Right renal pelvis (tissue), 4 donors: ENCODE data around the gene IER5L. TPM values are rescaled to one million over a fixed set of nuclear protein-coding genes. Genes with fewer than 3 reads are reported as not detected.

Experiments
- DNase-seq, 4 donors: peaks; one replicate each; pipeline ENCODE4 v3.0.0-alpha.2; 2013; ENCODE audit warnings: low read depth in 4 of 4, low spot score in 3 of 4, missing footprints in 1 of 4
- polyA plus RNA-seq, 4 donors: library from polyadenylated mRNA; unstranded; fragments of 120-200 nt; gene quantifications; one replicate each; pipeline ENCODE4 v1.2.1, GENCODE V29; 2013; ENCODE audit not compliant: insufficient read length in 4 of 4

IER5L gene
- polyA plus RNA-seq: 10 to 100 TPM in 3 of 4 donors, 1 to 10 TPM in 1; 9.0 to 16.6 (median 11.2) TPM

DNA sequence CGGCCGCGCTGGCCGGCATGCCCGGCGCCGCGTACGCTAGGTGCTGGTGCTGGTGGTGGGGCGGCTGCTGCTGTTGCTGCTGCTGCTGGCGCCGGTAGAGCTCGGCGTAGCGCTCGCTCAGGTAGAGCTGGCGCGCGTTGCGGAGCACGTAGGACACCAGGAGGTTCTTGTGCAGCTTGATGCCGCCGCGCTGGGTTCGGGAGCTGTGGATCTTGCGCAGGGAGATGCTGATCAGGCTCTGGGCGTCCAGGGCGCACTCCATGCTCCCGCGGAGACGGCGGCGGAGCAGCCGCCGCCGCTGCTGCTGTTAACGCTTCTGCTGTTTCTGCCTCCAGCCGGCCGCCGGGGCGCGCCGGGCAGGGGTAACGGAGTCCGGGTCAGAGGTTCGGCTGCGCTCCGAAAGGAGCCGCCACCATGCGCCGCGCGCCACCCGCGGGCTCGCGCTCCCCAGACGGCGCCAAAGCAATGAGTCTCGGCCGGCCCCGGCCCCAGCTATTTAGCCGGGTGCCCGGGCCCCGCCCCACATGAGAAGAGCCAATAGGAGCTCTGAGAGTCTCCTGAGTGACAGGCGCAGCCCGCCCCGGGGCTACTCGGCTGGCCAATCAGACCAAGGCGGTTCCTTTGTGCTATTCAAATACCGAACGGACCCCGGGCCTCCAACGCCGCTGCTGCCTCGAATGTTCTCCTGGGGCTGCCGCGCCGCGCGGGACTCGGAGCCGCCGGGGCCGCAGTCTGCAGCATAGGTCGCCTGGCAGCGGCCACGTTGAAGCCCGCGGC is at the start of gene IER5L:
Gene IER5L (minus strand): TSS at position 471 of the 777 bp plus-strand sequence. CDS start 209 bp downstream, at position 262.
- DNase-seq: peak; percentile 89 to 93 (median 92)

DNA sequence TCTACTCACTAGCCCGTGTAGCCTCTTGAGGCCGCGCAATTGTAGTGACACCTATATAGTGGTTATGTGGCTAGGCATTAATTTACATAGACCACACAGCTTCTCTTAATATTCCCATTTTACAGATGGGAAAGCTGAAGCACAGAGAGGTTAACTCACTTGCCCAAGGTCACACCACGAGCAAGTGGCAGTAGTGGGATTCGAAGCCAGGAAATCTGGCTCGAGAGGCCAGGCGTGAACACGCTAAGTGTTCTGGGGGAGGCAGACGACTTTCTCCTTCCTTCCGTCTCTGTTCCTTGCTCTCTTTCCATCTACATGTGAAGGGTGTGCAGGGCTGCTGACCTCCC is 49.8 kb upstream of the IER5L start:
- no peak for DNase-seq

DNA sequence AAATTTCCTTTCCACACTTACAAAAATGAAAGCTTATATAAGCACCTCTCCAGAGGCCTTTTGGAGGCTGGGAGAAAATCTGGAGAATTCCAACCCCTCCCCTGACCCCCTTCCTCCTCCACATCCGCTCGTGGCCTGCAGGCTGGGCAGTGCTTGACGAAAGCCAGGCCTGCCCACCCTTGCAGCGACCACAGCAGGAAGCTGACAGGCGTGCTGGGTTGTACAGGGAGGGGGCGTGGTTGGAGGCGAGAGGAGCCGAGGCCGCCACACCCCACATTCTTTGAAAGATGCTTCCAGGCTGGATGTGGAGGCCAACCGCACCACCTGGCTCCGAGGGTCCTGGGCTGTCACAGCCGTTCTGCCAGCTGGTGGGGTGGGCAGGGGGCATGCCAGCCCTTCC is 47.8 kb upstream of the IER5L start:
- no peak for DNase-seq

DNA sequence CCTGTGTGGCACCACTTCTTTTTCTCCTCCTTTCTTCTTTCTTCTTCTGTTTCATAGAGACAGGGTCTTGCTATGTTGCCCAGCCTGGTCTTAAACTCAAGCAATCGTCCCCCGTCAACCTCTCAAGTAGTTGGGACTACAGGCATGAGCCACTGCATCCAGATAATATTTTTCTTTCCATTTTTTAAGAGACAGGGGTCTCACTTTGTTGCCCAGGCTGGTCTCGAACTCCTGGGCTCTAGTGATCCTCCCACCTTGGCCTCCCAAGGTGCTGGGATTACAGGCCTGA is 47.4 kb upstream of the IER5L start:
- no peak for DNase-seq

DNA sequence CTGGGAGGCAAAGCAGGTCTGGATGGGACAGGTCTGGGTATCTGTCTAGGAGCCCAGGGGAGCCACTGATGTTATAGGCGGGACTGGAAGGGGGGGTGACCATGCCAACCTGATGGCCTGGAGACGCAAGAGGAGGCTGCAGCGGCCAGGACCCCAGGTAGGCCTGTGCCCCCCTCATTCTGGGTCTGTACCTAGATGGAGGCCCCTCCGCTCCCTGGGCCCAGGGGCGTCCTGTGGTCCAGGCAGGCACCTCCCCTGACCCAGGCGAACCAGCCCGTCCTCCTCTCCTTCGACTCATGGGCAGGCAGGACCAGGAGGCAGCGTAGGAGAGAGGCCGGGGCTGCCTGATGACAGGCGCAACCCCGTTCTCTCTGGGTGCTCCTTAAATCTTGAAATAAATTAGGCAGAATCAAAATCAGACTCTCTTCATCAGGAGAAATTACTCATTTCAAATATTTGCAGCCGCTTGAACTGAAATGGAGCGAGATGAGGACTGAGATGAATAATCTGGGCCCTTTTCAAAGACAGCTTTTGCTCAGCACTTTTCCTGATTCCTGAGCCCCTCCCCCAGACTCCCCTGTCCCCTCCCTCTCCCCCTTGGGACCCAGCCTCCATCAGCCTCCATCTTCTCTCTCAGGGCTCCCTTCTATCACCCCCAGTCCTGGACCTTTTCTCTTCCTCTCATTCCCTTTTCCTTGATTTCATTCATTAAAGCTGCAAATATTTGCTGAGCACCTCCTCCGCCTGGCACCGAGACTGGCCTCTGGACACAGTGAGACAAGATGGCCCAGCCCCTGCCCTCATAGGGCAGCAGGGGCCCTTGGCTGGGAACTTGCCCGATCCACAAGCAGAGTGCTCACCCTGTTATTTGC is 46.8 kb upstream of the IER5L start:
- no peak for DNase-seq

DNA sequence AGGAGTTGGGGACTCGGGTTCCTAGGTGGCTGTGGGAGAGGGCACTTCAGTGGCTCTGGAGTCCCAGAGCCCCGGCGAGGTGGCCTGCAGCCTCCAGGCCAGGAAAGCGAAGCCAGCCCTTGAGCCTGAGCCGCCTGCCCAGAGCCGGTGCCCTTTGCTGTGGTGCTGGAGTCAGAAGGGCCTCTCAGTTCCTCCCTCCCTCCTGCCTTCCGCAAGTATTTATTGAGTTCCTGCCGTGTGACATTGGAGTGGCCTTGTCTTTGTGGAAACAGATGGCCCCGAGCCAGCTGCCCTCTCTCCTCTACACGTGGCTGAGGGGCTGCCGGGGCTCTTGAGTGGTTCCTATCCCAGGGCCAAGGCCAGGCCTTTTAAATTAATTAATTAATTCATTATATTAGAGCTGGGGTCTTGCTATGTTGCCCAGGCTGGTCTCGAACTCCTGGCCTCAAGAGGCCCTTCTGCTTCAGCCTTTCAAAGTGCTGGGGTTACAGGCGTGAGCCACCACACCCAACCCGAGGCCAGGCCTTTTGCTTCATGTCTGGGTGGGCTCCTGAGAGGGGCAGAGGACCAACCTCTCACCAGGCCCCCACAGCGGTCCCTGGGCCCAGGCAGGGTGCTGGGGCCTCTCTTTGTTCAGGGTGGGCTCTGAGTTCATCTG is 45.6 kb upstream of the IER5L start:
- DNase-seq: no peak

DNA sequence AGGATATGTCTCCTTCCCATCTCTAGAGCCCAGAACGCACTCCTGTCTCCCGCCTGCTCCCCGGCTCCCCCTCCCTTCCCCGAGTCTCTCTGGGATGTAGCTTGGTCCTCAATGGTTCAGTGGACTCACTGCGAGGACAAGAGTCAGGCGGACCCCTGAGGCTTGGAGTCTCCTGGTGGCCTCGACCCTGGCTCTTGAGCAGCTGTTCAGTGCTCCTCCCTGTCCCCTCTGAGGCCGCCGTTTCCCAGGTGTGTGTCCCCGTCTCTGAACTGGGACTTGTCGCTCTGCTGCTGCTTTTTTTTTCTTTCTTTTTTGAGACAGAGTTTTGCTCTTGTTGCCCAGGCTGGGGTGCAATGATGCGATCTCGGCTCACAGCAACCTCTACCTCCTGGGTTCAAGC is 44.8 kb upstream of the IER5L start:
- no peak for DNase-seq

DNA sequence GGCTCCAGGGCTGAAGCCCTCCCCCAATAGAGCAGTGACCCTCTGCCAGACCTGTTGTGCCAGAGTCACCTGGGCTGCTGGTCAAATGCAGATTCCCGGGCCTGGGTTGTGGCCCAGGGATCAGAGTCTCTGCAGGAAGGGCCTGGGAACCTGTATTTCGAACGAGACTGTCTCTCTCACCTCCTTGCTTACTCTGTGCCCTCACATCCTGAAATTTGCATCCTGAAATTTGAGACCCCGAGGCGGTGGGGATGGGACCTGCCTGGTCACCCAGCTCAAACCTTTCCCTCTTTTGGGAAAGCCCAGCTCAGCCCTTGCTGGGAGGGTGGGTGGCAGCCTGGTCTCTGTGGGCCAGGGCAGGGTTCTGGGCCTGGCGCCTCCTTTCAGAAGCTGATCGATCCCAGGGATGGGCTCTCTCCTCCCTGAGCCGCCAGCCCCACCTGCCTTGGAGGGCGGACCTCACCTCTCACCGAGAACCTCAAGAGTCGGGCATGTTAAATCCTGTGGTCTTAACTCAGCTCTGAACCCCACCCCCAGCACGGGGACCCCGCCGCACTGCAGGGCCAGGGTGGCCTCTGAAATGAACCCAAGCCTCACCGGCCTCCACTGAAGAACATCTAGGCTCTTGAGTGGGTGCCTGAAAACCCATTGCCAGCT is 44.0 kb upstream of the IER5L start:
- no peak for DNase-seq

DNA sequence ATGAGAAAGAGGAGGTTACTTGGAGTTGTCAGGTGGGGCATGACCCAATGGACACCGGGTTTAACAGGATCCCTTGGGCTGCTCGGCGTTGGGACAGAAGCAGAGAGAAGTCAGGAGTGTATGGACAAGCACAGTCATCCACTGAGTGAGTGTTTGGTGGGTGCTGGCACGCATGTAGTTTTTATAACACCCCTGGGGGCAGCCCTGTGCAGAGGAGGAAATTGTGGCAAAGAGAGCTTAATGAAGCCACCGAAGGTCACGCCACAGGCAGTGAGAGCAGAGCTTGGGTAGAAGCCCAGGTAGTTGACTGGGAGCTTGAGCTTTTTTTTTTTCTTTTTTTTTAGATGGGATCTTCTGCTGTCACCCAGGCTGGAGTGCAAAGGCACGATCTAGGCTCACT is 43.2 kb upstream of the IER5L start:
- no peak for DNase-seq

DNA sequence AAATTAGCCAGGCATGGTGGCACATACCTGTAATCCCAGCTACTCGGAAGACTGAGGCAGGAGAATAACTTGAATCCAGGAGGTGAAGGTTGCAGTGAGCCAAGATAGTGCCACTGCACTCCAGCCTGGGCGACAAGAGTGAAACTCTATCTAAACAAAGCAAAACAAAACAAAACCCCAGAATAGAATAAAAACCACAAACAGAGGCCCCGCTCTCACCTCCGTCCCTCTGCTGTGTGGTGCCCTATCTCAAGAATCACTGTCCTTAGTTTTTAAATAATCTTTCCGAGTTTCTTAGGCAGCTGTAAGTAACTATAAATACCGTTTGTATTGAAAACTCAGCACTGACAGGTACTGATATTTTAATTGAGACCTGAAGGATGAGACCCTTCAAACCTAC is 42.7 kb upstream of the IER5L start:
- DNase-seq: no peak

DNA sequence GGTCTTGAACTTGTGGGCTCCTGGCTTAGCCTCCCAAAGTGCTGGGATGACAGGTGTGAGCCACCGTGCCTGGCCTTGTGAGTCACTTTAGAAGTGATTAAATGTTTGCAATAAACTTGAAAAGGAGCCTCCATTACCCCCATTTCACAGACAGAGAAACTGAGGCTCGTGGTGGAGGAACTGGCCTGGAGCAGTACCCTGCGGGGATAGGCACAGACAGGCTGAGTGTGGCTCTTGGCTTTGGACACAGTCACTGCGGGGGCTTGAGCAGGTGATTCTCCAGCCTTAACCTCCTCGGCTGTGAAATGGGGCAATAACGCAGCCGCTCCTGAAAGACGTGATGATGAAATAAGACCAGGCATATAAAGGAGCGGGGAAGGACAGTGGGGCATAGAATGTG is 40.9 kb upstream of the IER5L start:
- no peak for DNase-seq

DNA sequence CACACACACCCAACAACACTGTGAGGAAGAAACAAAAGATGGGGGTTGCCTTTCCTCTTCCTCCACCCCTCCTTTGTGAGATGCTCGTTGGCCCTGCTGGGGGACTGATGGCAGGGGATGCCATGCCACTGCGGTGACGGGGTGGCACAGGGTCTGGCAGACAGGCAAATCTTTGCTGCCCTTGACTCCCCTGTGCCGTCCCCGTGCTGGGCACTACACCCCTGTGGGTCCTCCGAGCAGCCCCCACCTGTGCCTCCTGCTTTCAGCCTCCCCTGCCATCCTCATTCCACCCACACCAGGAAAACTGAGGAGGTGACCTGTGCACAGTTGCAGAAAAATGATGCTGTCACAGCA is 40.2 kb upstream of the IER5L start:
- DNase-seq: no peak

DNA sequence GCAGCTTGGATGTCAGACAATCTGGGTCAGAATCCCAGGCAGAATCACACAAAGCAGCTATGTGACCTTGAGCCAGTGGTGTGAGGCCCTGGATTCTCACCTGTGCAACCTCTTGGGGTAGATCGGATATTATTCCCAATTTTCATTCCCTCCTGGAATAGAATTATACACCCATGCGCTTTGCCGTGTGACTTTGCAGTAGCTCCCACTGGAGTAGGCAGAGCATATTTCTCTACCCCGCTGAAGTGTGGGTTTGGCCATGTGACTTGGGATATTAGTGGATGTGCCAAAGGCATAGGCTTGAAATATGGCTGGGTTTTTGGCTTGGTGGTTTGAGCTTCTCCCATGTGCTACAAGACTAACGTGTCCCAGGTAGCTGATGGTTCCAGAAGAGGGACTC is 35.5 kb upstream of the IER5L start:
- DNase-seq: no peak

DNA sequence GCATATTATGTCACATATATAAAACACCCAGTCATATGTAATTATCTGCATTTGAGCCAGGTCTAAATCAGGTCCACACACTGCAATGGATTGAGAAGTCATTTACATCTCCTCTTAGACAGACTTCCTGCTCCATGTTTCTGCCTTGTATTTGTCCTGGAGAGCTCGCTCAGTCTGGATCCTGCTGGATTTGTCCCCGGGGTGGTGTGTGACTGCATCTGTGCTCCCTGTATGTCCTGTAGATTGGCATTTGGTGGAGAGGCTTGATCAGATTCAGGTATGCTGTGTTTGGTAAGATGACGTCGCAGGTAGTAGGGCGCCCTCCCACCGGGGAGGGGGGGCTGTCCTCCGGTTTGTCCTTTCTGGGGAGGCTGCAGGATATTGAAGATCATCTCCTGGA is 33.6 kb upstream of the IER5L start:
- DNase-seq: no peak

DNA sequence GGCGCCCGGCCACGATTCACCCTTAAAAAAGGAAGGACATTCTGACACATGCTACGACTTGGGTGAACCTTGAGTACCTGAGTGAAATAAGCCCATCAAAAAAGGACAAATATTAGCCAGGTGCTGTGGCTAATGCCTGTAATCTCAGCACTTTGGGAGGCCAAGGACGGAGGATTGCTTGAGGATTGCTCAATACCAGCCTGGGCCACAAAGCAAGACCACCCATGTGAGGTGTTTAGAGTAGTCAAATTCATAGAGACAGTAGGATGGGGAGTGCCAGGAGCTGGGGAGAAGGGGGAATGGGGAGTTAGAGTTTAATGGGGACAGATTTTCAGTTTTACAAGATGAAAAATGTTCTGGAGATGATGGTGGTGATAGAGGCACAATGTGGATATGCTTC is 32.1 kb upstream of the IER5L start:
- DNase-seq: no peak

DNA sequence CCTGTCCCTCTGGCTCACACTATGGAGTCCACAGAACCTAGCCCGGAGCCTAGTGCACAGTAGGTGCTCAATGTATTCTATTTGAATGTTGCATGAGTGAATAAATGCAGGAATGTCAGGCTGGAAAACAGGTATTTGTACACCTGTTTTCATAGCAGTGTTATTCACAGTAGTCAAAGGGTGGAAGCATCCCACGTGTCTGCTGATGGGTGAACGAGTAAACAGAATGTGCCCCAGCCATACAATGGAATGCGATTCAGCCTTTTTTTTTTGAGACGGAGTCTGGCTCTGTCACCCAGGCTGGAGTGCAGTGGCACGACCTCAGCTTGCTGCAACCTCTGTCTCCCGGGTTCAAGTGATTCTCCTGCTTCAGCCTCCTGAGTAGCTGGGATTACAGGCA is 31.5 kb upstream of the IER5L start:
- no peak for DNase-seq

DNA sequence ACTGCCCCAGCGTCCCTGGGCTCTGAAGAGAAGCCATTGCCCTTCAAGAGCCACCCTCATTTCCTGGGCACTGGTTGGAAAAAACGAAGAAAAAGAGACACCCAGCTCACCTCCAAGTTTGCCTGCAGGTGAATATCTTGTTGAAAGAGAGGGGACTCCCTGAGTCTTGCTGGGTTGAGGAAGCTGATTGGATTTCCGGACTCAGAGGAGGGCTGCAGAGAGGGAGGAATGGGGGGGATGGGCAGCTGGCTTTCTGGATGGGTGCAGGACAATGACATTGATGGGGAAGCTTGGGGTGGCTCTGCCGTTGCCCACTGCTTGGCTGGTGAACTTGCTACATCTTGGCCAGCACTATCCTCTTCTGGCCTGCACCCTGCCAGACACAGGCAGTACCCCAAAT is 31.0 kb upstream of the IER5L start:
- DNase-seq: no peak

DNA sequence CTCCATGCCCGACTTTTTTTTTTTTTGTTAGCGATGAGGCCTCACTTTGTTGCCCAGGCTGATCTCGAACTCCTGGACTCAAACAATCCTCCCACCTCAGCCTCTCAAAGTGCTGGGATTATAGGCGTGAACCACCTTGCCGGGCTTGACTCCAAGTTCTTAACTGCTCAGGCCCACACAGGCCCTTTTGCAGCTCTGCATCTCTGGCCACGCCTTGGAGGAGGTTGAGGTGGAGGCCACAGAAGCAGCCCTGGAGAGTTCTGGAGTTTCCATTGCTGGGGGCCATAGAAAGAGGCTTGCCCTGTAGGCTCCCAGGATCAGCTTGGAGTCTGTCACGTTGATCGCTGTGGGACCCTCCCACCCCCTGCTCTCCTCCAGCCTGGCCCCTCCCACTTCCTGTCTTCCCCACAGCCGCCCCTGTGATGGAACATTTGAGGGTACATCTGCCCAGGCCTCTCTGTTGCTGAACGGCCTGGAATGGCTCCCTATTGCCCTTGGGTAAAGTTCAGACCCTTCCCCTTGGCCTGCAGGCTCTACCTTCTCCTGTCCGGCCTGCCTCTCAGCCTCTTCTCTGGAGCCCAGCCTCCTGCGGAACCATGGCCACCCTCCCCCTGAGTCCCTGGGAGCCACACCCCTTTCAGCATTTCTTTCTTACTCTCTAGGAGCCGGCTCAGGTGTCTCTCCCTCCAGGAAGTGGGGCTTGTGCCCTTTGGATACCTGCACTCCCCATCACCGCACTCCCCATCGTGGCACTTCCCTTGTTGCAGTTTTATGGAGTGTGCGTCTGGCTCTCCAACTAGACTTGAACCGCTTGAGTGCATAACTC is 30.4 kb upstream of the IER5L start:
- DNase-seq: no peak

DNA sequence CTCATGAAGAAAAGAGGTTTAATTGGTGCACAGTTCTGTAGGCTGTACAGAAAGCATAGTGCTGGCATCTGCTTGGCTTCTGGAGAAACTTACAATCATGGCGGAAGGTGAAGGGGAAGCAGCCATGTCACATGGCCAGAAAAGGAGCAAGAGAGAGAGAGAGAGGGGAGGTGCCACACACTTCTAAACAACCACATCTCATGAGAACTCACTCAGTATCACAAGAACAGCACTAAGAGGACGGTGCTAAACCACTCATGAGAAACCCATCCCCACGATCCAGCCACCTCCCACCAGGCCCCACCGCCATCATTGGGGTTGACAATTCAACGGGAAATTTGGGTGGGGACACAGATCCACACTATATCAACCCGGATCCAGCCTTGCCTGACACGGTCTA is 28.8 kb upstream of the IER5L start:
- DNase-seq: no peak

DNA sequence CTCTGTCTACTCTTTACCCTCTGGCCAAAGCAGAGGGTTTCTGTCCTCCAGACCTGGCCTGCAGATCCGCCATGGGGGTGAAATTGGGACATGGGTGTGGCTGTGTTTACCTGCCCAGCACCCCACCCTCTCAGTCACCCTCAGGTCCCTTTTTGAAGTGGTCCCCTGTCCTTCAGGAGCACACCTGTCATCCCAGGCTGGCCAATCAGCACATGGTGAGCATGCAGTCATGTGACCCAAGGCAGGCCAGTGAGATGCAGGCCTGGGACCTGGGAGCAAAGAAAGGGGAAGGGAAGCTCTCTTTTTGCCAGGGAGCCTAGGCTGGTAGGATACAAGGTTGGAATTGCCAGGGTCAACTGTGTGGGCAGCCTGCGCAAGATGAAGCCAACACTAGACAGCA is 28.3 kb upstream of the IER5L start:
- no peak for DNase-seq
